Gastrocnemius medialis (tissue), 4 donors: ENCODE measurements around the gene UTP14A. TPM values are rescaled to one million over a fixed set of nuclear protein-coding genes. Genes with fewer than 3 reads are reported as not detected.
A peak's percentile ranks its signal among the peaks of the same experiment; 100 is the strongest.

Experiments
- ATAC-seq, 2 donors: fragments of 150-250 bp; one replicate each; pipeline ENCODE4 v1.9.1; 2016
- DNase-seq, 2 donors: peaks; one replicate each; pipeline ENCODE4 v3.0.0-alpha.2; 2019
- H3K27ac ChIP-seq, 4 donors: fragments of 200-600 bp; sonication (generic); 1 replicate in 1 of 4; 2 replicates in 3 of 4; pipeline ENCODE4 v1.5.1; 2016 to 2018; ENCODE audit warnings: mild to moderate bottlenecking in 2 of 4, moderate library complexity in 1 of 4
- H3K27me3 ChIP-seq, 3 donors: fragments of 200-600 bp; sonication (generic) in 2 of 3; 1 replicate in 1 of 3; 2 replicates in 2 of 3; pipeline versions ENCODE4 v1.5.1 to v1.6.0; 2016 to 2019; ENCODE audit warnings: mild to moderate bottlenecking in 1 of 3, moderate library complexity in 1 of 3
- H3K36me3 ChIP-seq, 2 donors: fragments of 200-600 bp; sonication (generic) in 1 of 2; one replicate each; pipeline ENCODE4 v1.5.1; 2017 to 2018
- H3K4me1 ChIP-seq, 2 donors: fragments of 200-600 bp; sonication (generic) in 1 of 2; one replicate each; pipeline ENCODE4 v1.5.1; 2016 to 2017; ENCODE audit warnings: mild to moderate bottlenecking in 2 of 2
- H3K4me3 ChIP-seq, 4 donors: fragments of 200-600 bp; sonication (generic) in 3 of 4; 1 replicate in 1 of 4; 2 replicates in 3 of 4; pipeline ENCODE4 v1.5.1; 2016 to 2019; ENCODE audit warnings: mild to moderate bottlenecking in 2 of 4
- H3K9me3 ChIP-seq, 3 donors: fragments of 200-600 bp; sonication (generic) in 2 of 3; 1 replicate in 1 of 3; 2 replicates in 2 of 3; pipeline ENCODE4 v1.5.1; 2016 to 2019
- POLR2A ChIP-seq, 2 donors: fragments of 450-650 bp; IDR thresholded peaks; one replicate each; pipeline ENCODE4 v1.6.1; 2017; ENCODE audit warnings: antibody characterized with exemption in 2 of 2, mild to moderate bottlenecking in 2 of 2, moderate library complexity in 2 of 2
- in situ Hi-C, 4 donors: fragments of 200-750 bp; cut with MboI; loops; one replicate each; pipeline versions ENCODE4 v1.15.0 to v1.8.0; 2017; ENCODE audit warnings: low sequenced_read_pairs in 4 of 4
- intact Hi-C: fragments of 100-400 bp; cut with DNase I; formaldehyde crosslinking; loops from one replicate; pipeline ENCODE4 v1.15.1; 2023; ENCODE audit warnings: low total_unique reads
- total RNA-seq, 4 donors: library from RNA; depleted of rRNA; stranded (reverse); fragments of >200 nt; gene quantifications; one replicate each; pipeline versions ENCODE4 v1.1.0 to v1.2.3, GENCODE V29; 2016
- TF ChIP-seq, protein P1 (sequence below), 5 experiments: fragments of 450-650 bp in 3 of 5; fragments of 200-600 bp in 2 of 5; sonication (generic) in 2 of 5; IDR thresholded peaks in 4 of 5; conservative IDR thresholded peaks in 1 of 5; 1 replicate in 4 of 5; 2 replicates in 1 of 5; pipeline ENCODE4 v1.5.1; 2016 to 2019; ENCODE audit warnings: antibody characterized with exemption in 5 of 5, mild to moderate bottlenecking in 3 of 5, moderate library complexity in 3 of 5

Gene UTP14A
- total RNA-seq, 4 donors from 2014 or later: 10.0 to 13.9 (median 10.9) TPM

DNA sequence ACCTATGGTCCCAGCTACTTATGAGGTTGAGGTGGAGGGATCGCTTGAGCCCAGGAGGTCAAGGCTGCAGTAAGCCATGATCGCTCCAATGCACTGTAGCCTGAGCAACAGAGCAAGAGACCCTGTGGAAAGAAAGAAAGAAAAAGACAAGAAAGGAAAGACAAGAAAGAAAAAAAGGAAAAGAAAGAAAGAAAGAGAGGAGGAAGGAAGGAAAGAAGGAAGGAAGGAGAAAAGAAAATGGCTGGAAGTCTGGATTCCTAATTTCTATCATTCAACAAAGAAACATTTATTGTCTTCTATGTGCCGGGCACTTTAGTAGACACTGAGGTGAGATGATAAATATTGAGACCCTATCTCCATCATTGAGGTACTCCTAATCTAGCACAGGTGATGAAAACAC lies 49.7 kb downstream of the UTP14A start:
- DNase-seq (no peak), ATAC-seq (no peak)
- Histone ChIP-seq H3K36me3 (no peaks in the 10 kb centered on the region), H3K27ac (no peak overlapping the region), H3K27me3 (no peaks in the 10 kb centered on the region), H3K4me3 (no peak overlapping the region), H3K9me3 (no peaks in the 10 kb centered on the region), H3K4me1 (no peaks in the 10 kb centered on the region)
- TF ChIP-seq, protein P1, sequence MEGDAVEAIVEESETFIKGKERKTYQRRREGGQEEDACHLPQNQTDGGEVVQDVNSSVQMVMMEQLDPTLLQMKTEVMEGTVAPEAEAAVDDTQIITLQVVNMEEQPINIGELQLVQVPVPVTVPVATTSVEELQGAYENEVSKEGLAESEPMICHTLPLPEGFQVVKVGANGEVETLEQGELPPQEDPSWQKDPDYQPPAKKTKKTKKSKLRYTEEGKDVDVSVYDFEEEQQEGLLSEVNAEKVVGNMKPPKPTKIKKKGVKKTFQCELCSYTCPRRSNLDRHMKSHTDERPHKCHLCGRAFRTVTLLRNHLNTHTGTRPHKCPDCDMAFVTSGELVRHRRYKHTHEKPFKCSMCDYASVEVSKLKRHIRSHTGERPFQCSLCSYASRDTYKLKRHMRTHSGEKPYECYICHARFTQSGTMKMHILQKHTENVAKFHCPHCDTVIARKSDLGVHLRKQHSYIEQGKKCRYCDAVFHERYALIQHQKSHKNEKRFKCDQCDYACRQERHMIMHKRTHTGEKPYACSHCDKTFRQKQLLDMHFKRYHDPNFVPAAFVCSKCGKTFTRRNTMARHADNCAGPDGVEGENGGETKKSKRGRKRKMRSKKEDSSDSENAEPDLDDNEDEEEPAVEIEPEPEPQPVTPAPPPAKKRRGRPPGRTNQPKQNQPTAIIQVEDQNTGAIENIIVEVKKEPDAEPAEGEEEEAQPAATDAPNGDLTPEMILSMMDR (IDR thresholded peaks at IDR 0.05 in 4 of 5, conservative IDR thresholded peaks at IDR 0.05 in 1 of 5): no peak
- no peak for TF ChIP-seq POLR2A (IDR thresholded peaks at IDR 0.05)
- intact Hi-C loops (no loop called here), in situ Hi-C loops (no loop called here)

DNA sequence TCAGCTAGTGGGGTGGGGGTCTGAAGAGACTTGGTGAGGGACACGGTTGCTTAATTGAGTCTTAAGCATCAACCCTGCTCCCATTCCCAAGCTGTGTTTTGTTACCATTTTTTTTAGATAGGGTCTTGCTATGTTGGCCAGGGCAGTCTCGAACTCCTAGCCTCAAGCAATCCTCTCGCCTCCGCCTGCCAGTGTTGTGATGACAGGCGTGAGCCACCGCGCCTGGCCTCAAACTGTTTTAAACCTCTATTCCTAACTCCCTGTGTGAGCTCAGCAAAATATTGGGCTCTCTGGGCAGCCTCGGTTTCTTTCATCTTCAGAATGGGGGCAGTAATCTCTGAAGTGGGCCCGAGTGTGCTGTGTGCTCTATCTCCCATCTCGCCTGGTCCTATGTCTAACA lies 50.2 kb downstream of the UTP14A start:
- no peaks in the 10 kb centered on the region for H3K27me3 ChIP-seq
- H3K27ac ChIP-seq: no peak overlapping the region
- no peaks in the 10 kb centered on the region for H3K9me3 ChIP-seq
- in situ Hi-C loops: no loop called here
- no peak for DNase-seq
- ATAC-seq: no peak
- no peaks in the 10 kb centered on the region for H3K36me3 ChIP-seq
- H3K4me1 ChIP-seq: no peaks in the 10 kb centered on the region
- no peak for TF ChIP-seq POLR2A (IDR thresholded peaks at IDR 0.05)
- TF ChIP-seq, protein P1 (IDR thresholded peaks at IDR 0.05 in 4 of 5, conservative IDR thresholded peaks at IDR 0.05 in 1 of 5): no peak
- no peak overlapping the region for H3K4me3 ChIP-seq
- intact Hi-C loops: no loop called here

DNA sequence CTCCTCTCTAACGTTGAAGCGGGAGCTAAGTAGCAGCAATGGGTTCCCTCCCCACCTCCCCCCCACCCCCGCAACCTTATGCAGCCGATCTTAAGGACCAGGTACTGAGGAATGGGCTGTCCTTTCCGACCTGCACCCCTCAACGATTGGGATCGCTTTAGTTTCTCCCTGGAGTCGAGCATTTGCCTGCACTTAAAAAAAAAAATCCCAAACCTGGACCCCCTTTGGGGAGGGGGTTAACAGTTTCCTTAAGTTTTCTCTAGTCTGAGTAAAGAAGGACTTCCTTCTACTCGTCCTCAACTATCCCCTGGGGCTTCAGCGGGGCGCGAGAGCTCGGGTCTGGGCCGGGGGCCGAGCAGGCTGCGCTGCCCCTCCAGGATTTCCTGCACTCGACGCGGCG lies 50.8 kb downstream of the UTP14A start:
- in situ Hi-C loops (no loop called here), intact Hi-C loops (no loop called here)
- DNase-seq (no peak), ATAC-seq (no peak)
- peak overlapping the region; percentile 43 to 55 (median 46) for H3K4me3 ChIP-seq
- H3K27me3 ChIP-seq: peaks cover 0 to 1% (median 0%) of the 10 kb centered on the region in 3 donors
- no peaks in the 10 kb centered on the region for H3K36me3 ChIP-seq
- no peak for TF ChIP-seq POLR2A (IDR thresholded peaks at IDR 0.05)
- TF ChIP-seq, protein P1 (IDR thresholded peaks at IDR 0.05 in 4 of 5, conservative IDR thresholded peaks at IDR 0.05 in 1 of 5): no peak
- no peaks in the 10 kb centered on the region for H3K9me3 ChIP-seq
- H3K27ac ChIP-seq: peak overlapping the region in 3 of 4 donors; percentile 21 to 62 (median 31)
- no peaks in the 10 kb centered on the region for H3K4me1 ChIP-seq

DNA sequence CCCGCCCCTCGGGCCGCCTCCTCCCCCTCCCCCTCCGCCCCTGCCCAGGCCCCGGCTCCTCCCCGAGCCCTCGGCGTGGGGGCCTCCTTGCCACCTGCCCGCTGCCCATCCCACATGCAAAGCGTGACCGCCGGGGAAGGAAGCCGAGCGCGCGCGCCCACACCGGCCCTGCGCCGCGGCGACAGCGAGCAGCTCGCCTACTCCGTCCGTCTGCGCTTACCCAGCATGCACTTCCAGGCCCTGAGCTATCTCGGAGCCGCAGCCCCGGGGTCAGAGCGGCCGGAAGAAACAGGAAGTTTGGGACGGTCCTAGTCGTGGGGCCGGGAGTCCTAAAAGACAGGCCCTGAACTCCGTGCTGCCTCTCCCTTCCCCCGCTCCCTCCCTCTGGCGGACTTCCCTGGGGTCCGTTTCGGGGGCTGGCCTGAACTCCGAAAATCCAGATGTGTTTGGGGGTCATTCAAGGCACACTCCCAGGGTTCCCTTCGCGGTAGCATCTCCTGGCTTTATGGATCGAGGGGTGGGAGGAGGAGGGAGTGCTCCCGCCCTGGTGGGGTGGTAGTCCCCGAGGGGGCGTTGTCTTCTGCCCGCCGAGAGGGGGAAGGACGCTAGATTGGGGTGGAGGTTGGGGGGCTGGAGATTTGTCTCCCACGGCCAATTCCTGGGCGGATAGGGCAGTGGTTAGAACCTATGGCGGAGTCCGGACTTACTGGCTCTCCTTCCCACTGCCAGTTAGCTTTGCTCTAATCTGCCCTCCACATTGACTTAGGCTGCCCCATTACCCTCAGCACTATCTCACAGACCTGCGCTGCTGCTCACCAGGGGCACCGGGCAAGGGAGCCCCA lies 51.5 kb downstream of the UTP14A start:
- peak overlapping the region; percentile 31 to 62 (median 48) for H3K27ac ChIP-seq
- intact Hi-C loops: no loop called here

More for the DNA sequence above, 51.5 kb downstream of the UTP14A start:
- Histone ChIP-seq H3K27me3 (peaks cover 0 to 3% (median 0%) of the 10 kb centered on the region in 3 donors), H3K4me3 (peak overlapping the region; percentile 43 to 55 (median 46)), H3K4me1 (no peaks in the 10 kb centered on the region), H3K9me3 (no peaks in the 10 kb centered on the region), H3K36me3 (no peaks in the 10 kb centered on the region)
- TF ChIP-seq, protein P1 (IDR thresholded peaks at IDR 0.05 in 4 of 5, conservative IDR thresholded peaks at IDR 0.05 in 1 of 5): no peak
- no peak for TF ChIP-seq POLR2A (IDR thresholded peaks at IDR 0.05)
- ATAC-seq (peak; percentile 33 to 67), DNase-seq (peak in 1 of 2 donors; percentile 33)
- in situ Hi-C loops: no loop called here
